SU-DHL-6 (cell line): ENCODE results near the gene HMCES.

Experiments used
- H2AFZ ChIP-seq: fragments of 200-600 bp; sonication (generic); 2 replicates; pipeline ENCODE4 v1.6.1; 2014; ENCODE audit warnings: low read depth, mild to moderate bottlenecking, moderate library complexity, mixed read lengths, antibody characterized with exemption, low read length; ENCODE audit not compliant: severe bottlenecking
- H3F3A ChIP-seq: fragments of 200-600 bp; shearing (Covaris generic); 2 replicates; pipeline ENCODE4 v1.6.0; 2016; ENCODE audit warnings: antibody characterized with exemption, mild to moderate bottlenecking; ENCODE audit not compliant: insufficient read depth
- H3K27ac ChIP-seq: fragments of 200-600 bp; sonication (generic); 2 replicates; pipeline ENCODE4 v1.5.1; 2016; ENCODE audit warnings: low read depth, mild to moderate bottlenecking, low read length, moderate library complexity, mixed read lengths
- H3K27me3 ChIP-seq: fragments of 200-600 bp; sonication (generic), shearing (Covaris generic); 2 replicates; pipeline ENCODE4 v1.6.0; 2014; ENCODE audit warnings: mild to moderate bottlenecking, low read length
- H3K36me3 ChIP-seq: fragments of 200-600 bp; sonication (generic); 2 replicates; pipeline ENCODE4 v1.6.1; 2014; ENCODE audit warnings: mild to moderate bottlenecking, low read length, mixed read lengths
- H3K4me2 ChIP-seq: fragments of 300-600, 200-600 bp; shearing (Covaris generic), sonication (generic); 2 replicates; pipeline ENCODE4 v1.6.0; 2014; ENCODE audit warnings: low read length, low read depth, mild to moderate bottlenecking; ENCODE audit not compliant: poor library complexity, severe bottlenecking
- H3K4me3 ChIP-seq: fragments of 200-600 bp; sonication (generic); 2 replicates; pipeline ENCODE4 v1.5.1; 2014; ENCODE audit warnings: antibody characterized with exemption, low read length, mild to moderate bottlenecking, mixed read lengths; ENCODE audit not compliant: insufficient read depth, poor library complexity, severe bottlenecking
- H3K79me2 ChIP-seq: fragments of 200-600 bp; sonication (generic); 2 replicates; pipeline ENCODE4 v1.6.1; 2014; ENCODE audit warnings: mild to moderate bottlenecking, low read length, moderate library complexity; ENCODE audit not compliant: insufficient read depth
- H3K9ac ChIP-seq: fragments of 200-600 bp; sonication (generic); 2 replicates; pipeline ENCODE4 v1.7.0; 2014; ENCODE audit warnings: mild to moderate bottlenecking, low read length
- H3K9me2 ChIP-seq: fragments of 200-600 bp; sonication (generic); replicated peaks from 2 replicates; pipeline ENCODE4 v1.6.1; 2014; ENCODE audit warnings: low read length; ENCODE audit not compliant: insufficient read depth
- H3K9me3 ChIP-seq: fragments of 200-600 bp; sonication (generic); 2 replicates; pipeline ENCODE4 v1.6.1; 2014; ENCODE audit warnings: low read length, mixed read lengths; ENCODE audit not compliant: insufficient read depth
- H4K20me1 ChIP-seq: fragments of 200-600 bp; sonication (generic); 2 replicates; pipeline ENCODE4 v1.6.1; 2014; ENCODE audit warnings: low read depth, mild to moderate bottlenecking, antibody characterized with exemption, low read length, moderate library complexity, mixed read lengths
- CTCF ChIP-seq: fragments of 200-600 bp; sonication (generic); IDR thresholded peaks from one replicate; pipeline ENCODE4 v1.5.1; 2017; ENCODE audit warnings: antibody characterized with exemption, mild to moderate bottlenecking, low read length, moderate library complexity; ENCODE audit not compliant: insufficient read depth, poor library complexity, severe bottlenecking
- EZH2phosphoT487 ChIP-seq: fragments of 200-600 bp; sonication (generic), shearing (Covaris generic); conservative IDR thresholded peaks from 2 replicates; pipeline ENCODE4 v1.6.1; 2018; ENCODE audit warnings: mild to moderate bottlenecking, antibody characterized with exemption, low read length, moderate library complexity, mixed read lengths

Gene HMCES

DNA sequence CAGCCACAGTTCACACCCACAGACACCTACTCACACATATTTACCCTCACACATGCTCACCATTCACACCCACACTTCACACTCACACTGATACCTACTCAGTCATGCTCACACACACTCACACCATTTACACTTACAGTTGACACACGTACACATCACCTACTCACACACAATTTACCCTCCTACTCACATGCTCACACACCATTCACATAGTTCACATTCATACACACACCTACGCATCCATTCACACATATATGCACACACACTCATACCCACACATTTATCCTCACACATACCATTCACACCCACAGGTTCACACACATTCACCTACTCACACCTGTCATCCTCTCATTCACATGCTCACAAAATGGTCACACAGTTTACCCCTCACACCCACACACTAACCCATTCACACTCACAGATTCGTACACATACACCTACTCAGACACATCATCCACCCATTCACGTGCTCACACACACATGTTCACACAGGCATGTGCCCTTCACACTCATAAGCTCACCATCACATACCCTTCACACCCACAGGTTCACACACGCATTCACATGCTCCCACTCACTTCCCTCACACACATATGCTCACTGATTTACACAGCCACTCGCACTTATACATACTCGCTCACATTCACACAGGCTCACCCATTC, 42.3 kb downstream of the HMCES start:
- Histone ChIP-seq H3F3A (no peaks in the 10 kb centered on the region), H3K4me2 (no peak overlapping the region), H3K36me3 (no peaks in the 10 kb centered on the region), H3K4me3 (no peak overlapping the region), H3K9me2 (no peaks in the 10 kb centered on the region), H2AFZ (no peak overlapping the region), H4K20me1 (no peaks in the 10 kb centered on the region), H3K9me3 (no peaks in the 10 kb centered on the region), H3K27ac (no peak overlapping the region), H3K79me2 (no peaks in the 10 kb centered on the region), H3K9ac (no peak overlapping the region), H3K27me3 (no peaks in the 10 kb centered on the region)
- no peak for TF ChIP-seq EZH2phosphoT487
- no peak for TF ChIP-seq CTCF

GRCh38 chr3:129321887-129322286, 43.2 kb downstream of the HMCES start:
- TF ChIP-seq EZH2phosphoT487 (no peak), CTCF (no peak)
- no peaks in the 10 kb centered on the region for H3K9me2 ChIP-seq
- H3K27me3 ChIP-seq: no peaks in the 10 kb centered on the region
- no peak overlapping the region for H3K4me2 ChIP-seq
- H3K27ac ChIP-seq: no peak overlapping the region
- no peak overlapping the region for H2AFZ ChIP-seq
- no peak overlapping the region for H3K9ac ChIP-seq
- H3K79me2 ChIP-seq: no peaks in the 10 kb centered on the region
- no peaks in the 10 kb centered on the region for H3K9me3 ChIP-seq
- H4K20me1 ChIP-seq: no peaks in the 10 kb centered on the region
- no peak overlapping the region for H3K4me3 ChIP-seq
- no peaks in the 10 kb centered on the region for H3K36me3 ChIP-seq
- H3F3A ChIP-seq: no peaks in the 10 kb centered on the region

GRCh38 chr3:129323651-129324294, 45.1 kb downstream of the HMCES start:
- Histone ChIP-seq H3K36me3 (no peaks in the 10 kb centered on the region), H2AFZ (no peak overlapping the region), H3K27ac (no peak overlapping the region), H3K4me2 (no peak overlapping the region), H3K79me2 (no peaks in the 10 kb centered on the region), H3K4me3 (no peak overlapping the region), H3K9me2 (no peaks in the 10 kb centered on the region), H4K20me1 (no peaks in the 10 kb centered on the region), H3K27me3 (no peaks in the 10 kb centered on the region), H3K9me3 (no peaks in the 10 kb centered on the region), H3K9ac (no peak overlapping the region), H3F3A (no peaks in the 10 kb centered on the region)
- TF ChIP-seq EZH2phosphoT487: no peak

DNA sequence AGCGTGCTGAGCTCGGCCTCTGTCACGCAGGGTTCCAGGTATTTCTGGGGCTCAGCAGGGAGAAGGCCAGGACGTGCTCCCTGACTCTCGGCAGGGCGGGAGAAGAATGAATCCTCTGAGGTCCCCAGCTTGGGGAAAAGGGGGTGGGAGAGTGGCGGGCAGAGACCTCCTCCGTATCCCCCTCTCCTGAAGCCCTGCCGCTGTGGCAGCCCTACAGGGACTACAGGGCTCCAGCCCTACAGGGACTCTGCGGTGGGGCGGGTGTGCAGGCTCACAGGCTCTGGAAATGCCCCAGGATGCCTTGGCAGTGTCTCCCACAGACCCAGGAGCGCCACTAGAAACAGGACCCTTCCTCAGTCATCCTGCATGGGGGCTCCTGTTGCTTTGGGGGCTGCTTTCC, 46.2 kb downstream of the HMCES start:
- Histone ChIP-seq H3K4me2 (no peak overlapping the region), H3K79me2 (no peaks in the 10 kb centered on the region), H3K9me3 (no peaks in the 10 kb centered on the region), H2AFZ (no peak overlapping the region), H3K4me3 (no peak overlapping the region), H3F3A (no peaks in the 10 kb centered on the region), H3K27me3 (no peaks in the 10 kb centered on the region), H3K36me3 (no peaks in the 10 kb centered on the region), H4K20me1 (no peaks in the 10 kb centered on the region), H3K9me2 (no peaks in the 10 kb centered on the region), H3K27ac (no peak overlapping the region), H3K9ac (no peak overlapping the region)
- TF ChIP-seq CTCF (no peak), EZH2phosphoT487 (no peak)
